CD14-positive monocyte (primary cell): Measurements from ENCODE around the gene RASSF5. TPM values are rescaled to one million over a fixed set of nuclear protein-coding genes. Genes with fewer than 3 reads are reported as not detected.

ENCODE experiments used
- DNase-seq, 3 donors: peaks; one replicate each; pipeline ENCODE4 v3.0.0-alpha.2; 2011 to 2022
- H2AFZ ChIP-seq: 2 replicates; pipeline ENCODE4 v1.6.0; 2012; ENCODE audit warnings: mild to moderate bottlenecking, low read depth, low read length, inconsistent platforms; ENCODE audit not compliant: insufficient read depth, poor library complexity, severe bottlenecking
- H3K27ac ChIP-seq, 2 donors: 1 replicate in 1 of 2; 2 replicates in 1 of 2; pipeline ENCODE4 v1.5.1; 2012 to 2013; ENCODE audit warnings: low read length in 2 of 2, control low read depth in 1 of 2, inconsistent platforms in 1 of 2, low read depth in 1 of 2, mild to moderate bottlenecking in 1 of 2
- H3K27me3 ChIP-seq, 2 donors: one replicate each; pipeline versions ENCODE4 v1.6.0 to v1.6.1; 2011 to 2013; ENCODE audit warnings: low read length in 2 of 2; ENCODE audit not compliant: control insufficient read depth in 2 of 2, insufficient read depth in 2 of 2
- H3K36me3 ChIP-seq, 2 donors: replicated peaks in 1 of 2; 1 replicate in 1 of 2; 2 replicates in 1 of 2; pipeline versions ENCODE4 v1.5.1 to v1.6.1; 2012 to 2013; ENCODE audit warnings: low read length in 2 of 2, control low read depth in 1 of 2, inconsistent platforms in 1 of 2, mild to moderate bottlenecking in 1 of 2; ENCODE audit not compliant: insufficient read depth in 2 of 2, control insufficient read depth in 1 of 2
- H3K4me1 ChIP-seq, 2 donors: 1 replicate in 1 of 2; 2 replicates in 1 of 2; pipeline versions ENCODE4 v1.5.1 to v1.6.1; 2012 to 2013; ENCODE audit warnings: low read length in 2 of 2, control low read depth in 1 of 2, inconsistent platforms in 1 of 2, mild to moderate bottlenecking in 1 of 2, moderate library complexity in 1 of 2; ENCODE audit not compliant: insufficient read depth in 2 of 2, control insufficient read depth in 1 of 2
- H3K4me2 ChIP-seq: replicated peaks from 2 replicates; pipeline ENCODE3; 2012; ENCODE audit warnings: low read length, moderate library complexity, mild to moderate bottlenecking; ENCODE audit not compliant: poor library complexity, severe bottlenecking; ENCODE audit errors: extremely low read depth
- H3K4me3 ChIP-seq, 3 experiments: fragments of 200-600 bp in 1 of 3; sonication (generic) in 1 of 3; replicated peaks in 1 of 3; 1 replicate in 2 of 3; 2 replicates in 1 of 3; pipeline ENCODE4 v1.5.1; 2011 to 2013; ENCODE audit warnings: low read length in 3 of 3, mild to moderate bottlenecking in 3 of 3, control low read depth in 2 of 3, low read depth in 2 of 3, inconsistent platforms in 1 of 3, moderate library complexity in 1 of 3
- H3K79me2 ChIP-seq: 2 replicates; pipeline ENCODE4 v1.6.0; 2012; ENCODE audit warnings: mild to moderate bottlenecking, control low read depth, inconsistent platforms, low read length, moderate library complexity; ENCODE audit not compliant: insufficient read depth
- H3K9ac ChIP-seq: 2 replicates; pipeline ENCODE4 v1.6.0; 2017; ENCODE audit warnings: low read length, mild to moderate bottlenecking; ENCODE audit not compliant: insufficient read depth, poor library complexity, severe bottlenecking
- H3K9me3 ChIP-seq, 2 donors: replicated peaks in 1 of 2; 1 replicate in 1 of 2; 2 replicates in 1 of 2; pipeline versions ENCODE4 v1.5.1 to v1.6.1; 2012 to 2013; ENCODE audit warnings: low read length in 2 of 2, control low read depth in 1 of 2; ENCODE audit not compliant: control insufficient read depth in 1 of 2, insufficient read depth in 1 of 2
- H4K20me1 ChIP-seq: 2 replicates; pipeline ENCODE4 v1.6.0; 2012; ENCODE audit warnings: mild to moderate bottlenecking, low read length, control low read depth, moderate library complexity; ENCODE audit not compliant: insufficient read depth
- H3K27ac Mint-ChIP-seq, 7 donors: one replicate each; pipeline ENCODE4 v1.8.0; 2020; ENCODE audit warnings: mild to moderate bottlenecking in 7 of 7, mixed read lengths in 7 of 7, moderate library complexity in 6 of 7, inconsistent platforms in 2 of 7
- H3K27me3 Mint-ChIP-seq, 3 donors: one replicate each; pipeline ENCODE4 v1.8.0; 2021 to 2022; ENCODE audit warnings: low read depth in 3 of 3, mild to moderate bottlenecking in 3 of 3, mixed read lengths in 3 of 3, moderate library complexity in 3 of 3, inconsistent platforms in 1 of 3
- H3K36me3 Mint-ChIP-seq, 2 donors: one replicate each; pipeline ENCODE4 v1.8.0; 2020; ENCODE audit warnings: mixed read lengths in 2 of 2, inconsistent platforms in 1 of 2, mild to moderate bottlenecking in 1 of 2
- H3K4me1 Mint-ChIP-seq: one replicate; pipeline ENCODE4 v1.8.0; 2020; ENCODE audit warnings: mild to moderate bottlenecking, mixed read lengths
- H3K4me3 Mint-ChIP-seq, 2 donors: one replicate each; pipeline ENCODE4 v1.8.0; 2020; ENCODE audit warnings: mild to moderate bottlenecking in 2 of 2, mixed read lengths in 2 of 2, moderate library complexity in 1 of 2
- H3K9me3 Mint-ChIP-seq, 7 donors: one replicate each; pipeline ENCODE4 v1.8.0; 2020 to 2022; ENCODE audit warnings: mixed read lengths in 7 of 7, mild to moderate bottlenecking in 6 of 7, moderate library complexity in 6 of 7, inconsistent platforms in 2 of 7
- WGBS: methylation state at CpG from one replicate; pipeline ENCODE4 v1.1.5; 2013; ENCODE audit warnings: missing lambda C conversion rate; ENCODE audit not compliant: insufficient coverage; 5-methylcytosine and 5-hydroxymethylcytosine counted together
- intact Hi-C, 2 donors: fragments of 100-400 bp; cut with micrococcal nuclease; formaldehyde crosslinking; loops; one replicate each; pipeline versions ENCODE4 v1.15.0 to v1.15.1; 2023
- polyA plus RNA-seq, 3 donors: library from polyadenylated mRNA; depleted of rRNA in 1 of 3; unstranded in 2 of 3; stranded (reverse) in 1 of 3; fragments of 300-500 nt in 2 of 3; fragments of >200 nt in 1 of 3; fragmentation: Illumina TruSeq in 2 of 3; gene quantifications; 1 replicate in 2 of 3; 2 replicates in 1 of 3; pipeline ENCODE4 v1.2.3, GENCODE V29; 2012 to 2021
- TF ChIP-seq, protein P1 (sequence below): fragments of 200-600 bp; IDR thresholded peaks from one replicate; pipeline ENCODE4 v1.8.0; 2022; ENCODE audit warnings: antibody characterized with exemption, mild to moderate bottlenecking

Gene RASSF5
- polyA plus RNA-seq, 3 donors = 81.6 to 129 (median 127) TPM

- H3K27ac ChIP-seq = no peak overlapping the region
- H2AFZ ChIP-seq = no peak overlapping the region
- WGBS = no CpG with 5 or more reads among the region's 5 CpGs
- H3K4me3 Mint-ChIP-seq = no peak overlapping the region
- intact Hi-C loops = no loop called here
- no peaks in the 10 kb centered on the region for H3K4me1 Mint-ChIP-seq
- H3K79me2 ChIP-seq = no peaks in the 10 kb centered on the region
- H3K9me3 ChIP-seq = no peaks in the 10 kb centered on the region
- no peaks in the 10 kb centered on the region for H4K20me1 ChIP-seq
- TF ChIP-seq, protein P1, sequence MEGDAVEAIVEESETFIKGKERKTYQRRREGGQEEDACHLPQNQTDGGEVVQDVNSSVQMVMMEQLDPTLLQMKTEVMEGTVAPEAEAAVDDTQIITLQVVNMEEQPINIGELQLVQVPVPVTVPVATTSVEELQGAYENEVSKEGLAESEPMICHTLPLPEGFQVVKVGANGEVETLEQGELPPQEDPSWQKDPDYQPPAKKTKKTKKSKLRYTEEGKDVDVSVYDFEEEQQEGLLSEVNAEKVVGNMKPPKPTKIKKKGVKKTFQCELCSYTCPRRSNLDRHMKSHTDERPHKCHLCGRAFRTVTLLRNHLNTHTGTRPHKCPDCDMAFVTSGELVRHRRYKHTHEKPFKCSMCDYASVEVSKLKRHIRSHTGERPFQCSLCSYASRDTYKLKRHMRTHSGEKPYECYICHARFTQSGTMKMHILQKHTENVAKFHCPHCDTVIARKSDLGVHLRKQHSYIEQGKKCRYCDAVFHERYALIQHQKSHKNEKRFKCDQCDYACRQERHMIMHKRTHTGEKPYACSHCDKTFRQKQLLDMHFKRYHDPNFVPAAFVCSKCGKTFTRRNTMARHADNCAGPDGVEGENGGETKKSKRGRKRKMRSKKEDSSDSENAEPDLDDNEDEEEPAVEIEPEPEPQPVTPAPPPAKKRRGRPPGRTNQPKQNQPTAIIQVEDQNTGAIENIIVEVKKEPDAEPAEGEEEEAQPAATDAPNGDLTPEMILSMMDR = no peak
- H3K4me1 ChIP-seq = no peaks in the 10 kb centered on the region
- H3K36me3 ChIP-seq = peaks cover 53 to 85% of the 10 kb centered on the region in 2 donors
- no peaks in the 10 kb centered on the region for H3K9me3 Mint-ChIP-seq
- no peaks in the 10 kb centered on the region for H3K27me3 Mint-ChIP-seq
- H3K27ac Mint-ChIP-seq = peak overlapping the region in 2 of 7 donors; percentile 19 to 49
- H3K4me2 ChIP-seq = no peak overlapping the region
- H3K4me3 ChIP-seq = no peak overlapping the region
- no peak for DNase-seq
- no peak overlapping the region for H3K9ac ChIP-seq
- H3K27me3 ChIP-seq = no peaks in the 10 kb centered on the region
- H3K36me3 Mint-ChIP-seq = peaks cover 66 to 71% of the 10 kb centered on the region in 2 donors
Observed at GRCh38 chr1:206604861-206605260, 97.5 kb downstream of the RASSF5 start.

- Histone ChIP-seq H3K27ac (no peak overlapping the region), H3K79me2 (no peaks in the 10 kb centered on the region), H4K20me1 (no peaks in the 10 kb centered on the region), H3K4me1 (peaks cover 6 to 7% of the 10 kb centered on the region in 2 donors), H2AFZ (no peak overlapping the region), H3K9ac (no peak overlapping the region), H3K4me2 (no peak overlapping the region), H3K4me3 (no peak overlapping the region), H3K36me3 (peaks cover 38 to 67% of the 10 kb centered on the region in 2 donors), H3K27me3 (no peaks in the 10 kb centered on the region), H3K9me3 (no peaks in the 10 kb centered on the region)
- DNase-seq = no peak
- WGBS = no CpG with 5 or more reads among the region's 3 CpGs
- intact Hi-C loops = no loop called here
- H3K27ac Mint-ChIP-seq = no peak overlapping the region
- H3K4me3 Mint-ChIP-seq = no peak overlapping the region
- peaks cover 7% of the 10 kb centered on the region for H3K4me1 Mint-ChIP-seq
- peaks cover 0 to 3% (median 0%) of the 10 kb centered on the region in 7 donors for H3K9me3 Mint-ChIP-seq
- TF ChIP-seq, protein P1 = peak; percentile 7
- peaks cover 55 to 64% of the 10 kb centered on the region in 2 donors for H3K36me3 Mint-ChIP-seq
- H3K27me3 Mint-ChIP-seq = no peaks in the 10 kb centered on the region
Observed at GRCh38 chr1:206606867-206607266, 99.5 kb downstream of the RASSF5 start.
